Lower leg skin (tissue), 3 donors: ENCODE measurements around the gene OSCP1.

Experiments used
- CTCF ChIP-seq, 3 donors: fragments of 450-650 bp; IDR thresholded peaks; one replicate each; pipeline ENCODE4 v1.5.1; 2016; ENCODE audit warnings: antibody characterized with exemption in 3 of 3, mild to moderate bottlenecking in 3 of 3, moderate library complexity in 2 of 3
- POLR2A ChIP-seq, 2 donors: fragments of 450-650 bp; IDR thresholded peaks; one replicate each; pipeline ENCODE4 v1.6.1; 2016 to 2017; ENCODE audit warnings: antibody characterized with exemption in 2 of 2, mild to moderate bottlenecking in 1 of 2, moderate library complexity in 1 of 2

- no peak for TF ChIP-seq CTCF (IDR thresholded peaks at IDR 0.05)
- no peak for TF ChIP-seq POLR2A (IDR thresholded peaks at IDR 0.05)
These were observed 17.6 kb downstream of the OSCP1 start for GRCh38 chr1:36432616-36433015.
